Measurements from ENCODE around the gene ZNF263. TPM values are rescaled to one million over a fixed set of nuclear protein-coding genes. Genes with fewer than 3 reads are reported as not detected.
A peak's percentile ranks its signal among the peaks of the same experiment; 100 is the strongest.

Gene ZNF263
- total and polyA plus RNA-seq, 2 of the 13 experiments (the other 11 are each of a cell fraction or from before 2014, with no cell fraction given), result 10.2 to 41.2 TPM

GRCh38 chr16:3283543-3284447, 504 bp downstream of the ZNF263 start (continued):
- TF ChIP-seq ADNP (CRISPR knock-in tag; IDR thresholded peaks at IDR 0.05), result no peak
- 0 out of 2 replicates have a peak, but pooled peaks have one; percentile 31 for TF ChIP-seq SNAPC4 (CRISPR knock-in tag; IDR thresholded peaks at IDR 0.05)
- no peak for TF ChIP-seq STAT5B (CRISPR knock-in tag; IDR thresholded peaks at IDR 0.05)
- TF ChIP-seq ISL2 (CRISPR knock-in tag; IDR thresholded peaks at IDR 0.05), result no peak
- TF ChIP-seq ZFP36 (IDR thresholded peaks at IDR 0.05; ENCODE audit: borderline replicate concordance, low read depth, low read length, partially characterized antibody), result no peak
- TF ChIP-seq ZBTB3 (CRISPR knock-in tag; IDR thresholded peaks at IDR 0.05; ENCODE audit: borderline replicate concordance, low read depth), result peak; percentile 28; the same call in 1 of the 2 replicates
- no peak for TF ChIP-seq ZFX (CRISPR knock-in tag; IDR thresholded peaks at IDR 0.05; ENCODE audit: low read depth)
- TF ChIP-seq ZFP36L2 (CRISPR knock-in tag; IDR thresholded peaks at IDR 0.05), result no peak
- TF ChIP-seq CHD2 (IDR thresholded peaks at IDR 0.05; ENCODE audit: low read depth, low read length), result no peak
- no peak for TF ChIP-seq ZZZ3 (CRISPR knock-in tag; IDR thresholded peaks at IDR 0.05; ENCODE audit: borderline replicate concordance)
- TF ChIP-seq ZNF512 (CRISPR knock-in tag; IDR thresholded peaks at IDR 0.05), result no peak
- TF ChIP-seq ARID5B (CRISPR knock-in tag; IDR thresholded peaks at IDR 0.05), result no peak
- TF ChIP-seq USF2 (IDR thresholded peaks at IDR 0.05; ENCODE audit: low read depth, low read length), result no peak
- TF ChIP-seq USF2 (CRISPR knock-in tag; IDR thresholded peaks at IDR 0.05; ENCODE audit: borderline replicate concordance), result no peak
- no peak for TF ChIP-seq STAG1 (CRISPR knock-in tag; IDR thresholded peaks at IDR 0.05)

Measured in HepG2 (cell line).